HepG2 (cell line): ENCODE results near the gene DDX54. TPM values are rescaled to one million over a fixed set of nuclear protein-coding genes. Genes with fewer than 3 reads are reported as not detected.

Experiments used
- ATAC-seq: fragments of 200-7000 bp; cut with Tn5 transposase; 3 replicates; pipeline ENCODE4 v1.9.1; 2020; ENCODE audit warnings: mild to moderate bottlenecking, moderate library complexity
- BruUV-seq: library from RNA; stranded (reverse); fragments of 400-500 nt; replicated peaks from 2 replicates; lab custom pipeline; 2021; lab: Mats Ljungman, UMichigan
- CTCF ChIA-PET: fragments of 300-600 bp; formaldehyde crosslinking; extraction: SDS; loops from one replicate; lab custom pipeline; 2021; ENCODE audit warnings: low total read pairs, inconsistent platforms, low intra/inter-chr PET ratio; lab: Yijun Ruan, JAX
- POLR2A ChIA-PET: fragments of 350-600 bp; sonication (Branson Sonifier 250); formaldehyde crosslinking; loops from one replicate; lab custom pipeline; 2020; ENCODE audit warnings: antibody characterized with exemption, inconsistent platforms; lab: Yijun Ruan, JAX
- DNase-seq: peaks from one replicate; pipeline ENCODE4 v3.0.0-alpha.2; 2015; ENCODE audit warnings: low spot score
- FAIRE-seq: peaks from 3 replicates; lab custom pipeline; 2011; peaks lifted over from hg19 to GRCh38; lab: Jason Lieb, UNC
- H2AFZ ChIP-seq: one replicate; pipeline ENCODE4 v1.6.1; 2011; ENCODE audit warnings: low read length, inconsistent platforms
- H3K27ac ChIP-seq: fragments of 300-600 bp; 3 replicates; pipeline ENCODE4 v1.8.0; 2011; ENCODE audit warnings: mixed run types, mild to moderate bottlenecking, mixed read lengths, low read length, inconsistent platforms; ENCODE audit not compliant: insufficient read depth; ENCODE audit errors: extremely low read length
- H3K27me3 ChIP-seq, 2 experiments: fragments of 200-600 bp in 1 of 2; 2 replicates in 1 of 2; 3 replicates in 1 of 2; pipeline versions ENCODE4 v1.6.0 to v1.8.0; 2011; ENCODE audit warnings: low read length in 2 of 2, mild to moderate bottlenecking in 2 of 2, moderate library complexity in 2 of 2, inconsistent platforms in 1 of 2; ENCODE audit not compliant: insufficient read depth in 2 of 2, control insufficient read depth in 1 of 2
- H3K36me3 ChIP-seq, 2 experiments: fragments of 200-600 bp in 1 of 2; replicated peaks in 1 of 2; 2 replicates in 1 of 2; 3 replicates in 1 of 2; pipeline versions ENCODE4 v1.5.1 to v1.8.0; 2011; ENCODE audit warnings: low read length in 2 of 2, inconsistent platforms in 1 of 2; ENCODE audit not compliant: insufficient read depth in 2 of 2, control insufficient read depth in 1 of 2
- H3K4me1 ChIP-seq: 2 replicates; pipeline ENCODE4 v1.5.1; 2012; ENCODE audit warnings: low read length, inconsistent platforms; ENCODE audit not compliant: insufficient read depth
- H3K4me2 ChIP-seq: 2 replicates; pipeline ENCODE4 v1.6.0; 2011; ENCODE audit warnings: low read depth, low read length, inconsistent platforms
- H3K4me3 ChIP-seq, 3 experiments: fragments of 200-600 bp in 1 of 3; sonication (generic), shearing (Covaris generic) in 1 of 3; replicated peaks in 1 of 3; 2 replicates each; pipeline ENCODE4 v1.5.1; 2011 to 2016; ENCODE audit warnings: low read length in 3 of 3, inconsistent platforms in 2 of 3, low read depth in 2 of 3, mild to moderate bottlenecking in 2 of 3, control low read depth in 1 of 3, mixed read lengths in 1 of 3; ENCODE audit not compliant: insufficient read depth in 1 of 3
- H3K79me2 ChIP-seq: one replicate; pipeline ENCODE4 v1.6.1; 2011; ENCODE audit warnings: low read length, inconsistent platforms; ENCODE audit not compliant: insufficient read depth
- H3K9ac ChIP-seq: 2 replicates; pipeline ENCODE4 v1.6.0; 2011; ENCODE audit warnings: mild to moderate bottlenecking, low read depth, low read length, inconsistent platforms; ENCODE audit not compliant: insufficient read depth
- H3K9me3 ChIP-seq: 2 replicates; pipeline ENCODE4 v1.5.1; 2012; ENCODE audit warnings: mild to moderate bottlenecking, low read length
- H4K20me1 ChIP-seq: 2 replicates; pipeline ENCODE4 v1.6.0; 2011; ENCODE audit warnings: inconsistent platforms, mild to moderate bottlenecking, low read length, moderate library complexity; ENCODE audit not compliant: insufficient read depth
- E2F1 ChIP-seq: sonication (generic); formaldehyde crosslinking; IDR thresholded peaks from 2 replicates; pipeline ENCODE4 v1.5.0; 2020; ENCODE audit warnings: missing genetic modification reagents
- FOXP1 ChIP-seq, 2 experiments: fragments of 450-650 bp in 1 of 2; IDR thresholded peaks; 2 replicates each; pipeline ENCODE4 v1.6.1; 2017 to 2018; ENCODE audit warnings: antibody characterized with exemption in 1 of 2
- HIVEP1 ChIP-seq: sonication (generic); formaldehyde crosslinking; IDR thresholded peaks from 2 replicates; pipeline ENCODE4 v1.4.0; 2020; ENCODE audit warnings: mild to moderate bottlenecking, missing genetic modification reagents
- HNRNPLL ChIP-seq: fragments of 200-400 bp; formaldehyde crosslinking; IDR thresholded peaks from 2 replicates; pipeline ENCODE4 v1.6.1; 2017; ENCODE audit warnings: mild to moderate bottlenecking, low read depth, low read length; ENCODE audit not compliant: poor library complexity, severe bottlenecking
- MAF1 ChIP-seq: sonication (generic); formaldehyde crosslinking; IDR thresholded peaks from 2 replicates; pipeline ENCODE4 v1.5.0; 2020; ENCODE audit warnings: missing genetic modification reagents, borderline replicate concordance
- MAFF ChIP-seq: IDR thresholded peaks from 2 replicates; pipeline ENCODE4 v1.6.1; 2011; ENCODE audit warnings: low read depth, low read length, improper control_type of control experiment
- MAFG ChIP-seq: sonication (generic); formaldehyde crosslinking; IDR thresholded peaks from 2 replicates; pipeline ENCODE4 v1.5.1; 2020; ENCODE audit warnings: mild to moderate bottlenecking, missing genetic modification reagents
- MAFK ChIP-seq, 2 experiments: IDR thresholded peaks in 1 of 2; conservative IDR thresholded peaks in 1 of 2; 2 replicates each; pipeline ENCODE4 v1.6.1; 2011; ENCODE audit warnings: improper control_type of control experiment in 2 of 2, low read length in 2 of 2
- SETDB1 ChIP-seq: sonication (generic); formaldehyde crosslinking; IDR thresholded peaks from 2 replicates; pipeline ENCODE4 v1.5.1; 2020; ENCODE audit warnings: missing genetic modification reagents, mild to moderate bottlenecking, borderline replicate concordance
- SNAI1 ChIP-seq: sonication (generic); formaldehyde crosslinking; IDR thresholded peaks from 2 replicates; pipeline ENCODE4 v1.5.0; 2020; ENCODE audit warnings: mild to moderate bottlenecking, missing genetic modification reagents, borderline replicate concordance
- TMF1 ChIP-seq: sonication (generic); formaldehyde crosslinking; IDR thresholded peaks from 2 replicates; pipeline ENCODE4 v1.8.1; 2022; ENCODE audit warnings: low read depth, missing genetic modification reagents
- ZNF20 ChIP-seq: sonication (generic); formaldehyde crosslinking; IDR thresholded peaks from 2 replicates; pipeline ENCODE4 v1.4.0; 2020; ENCODE audit warnings: mild to moderate bottlenecking, moderate library complexity, missing genetic modification reagents
- ZNF549 ChIP-seq: sonication (generic); formaldehyde crosslinking; IDR thresholded peaks from 2 replicates; pipeline ENCODE4 v1.5.0; 2020; ENCODE audit warnings: missing genetic modification reagents
- ZNF597 ChIP-seq: sonication (generic); formaldehyde crosslinking; IDR thresholded peaks from 2 replicates; pipeline ENCODE4 v1.5.0; 2020; ENCODE audit warnings: missing genetic modification reagents
- ZNF766 ChIP-seq: sonication (generic); formaldehyde crosslinking; IDR thresholded peaks from 2 replicates; pipeline ENCODE4 v1.5.0; 2020; ENCODE audit warnings: missing genetic modification reagents, borderline replicate concordance
- ZNF800 ChIP-seq: sonication (generic); formaldehyde crosslinking; IDR thresholded peaks from 2 replicates; pipeline ENCODE4 v1.4.0; 2020; ENCODE audit warnings: missing genetic modification reagents
- WGBS: methylation state at CpG from one replicate; pipeline ENCODE4 v1.1.6; 2017; ENCODE audit warnings: low lambda C conversion rate; 5-methylcytosine and 5-hydroxymethylcytosine counted together
- in situ Hi-C: cut with HindIII; loops from 2 replicates; pipeline ENCODE4 v1.10.0; 2017; ENCODE audit warnings: low pct_unique_long_range_greater_than_20kb; ENCODE audit not compliant: extremely low pct_ligation_motif_present
- intact Hi-C: fragments of 100-400 bp; cut with micrococcal nuclease; formaldehyde crosslinking; loops from one replicate; pipeline ENCODE4 v1.10.0; 2022; ENCODE audit not compliant: unreplicated experiment
- polyA plus RNA-seq, 8 experiments: library from polyadenylated mRNA; depleted of rRNA in 3 of 8; stranded (reverse) in 7 of 8; unstranded in 1 of 8; fragments of >200 nt; fragmentation: Illumina TruSeq in 4 of 8; extraction: Trizol in 4 of 8; gene quantifications; 2 replicates each; pipeline versions ENCODE4 v1.2.1 to v1.2.3, GENCODE V29; 2011 to 2016; ENCODE audit warnings: low read depth in 4 of 8, missing spikeins in 1 of 8, mixed read lengths in 1 of 8; ENCODE audit not compliant: insufficient read depth in 1 of 8
- total RNA-seq, 5 experiments: library from RNA; depleted of rRNA; stranded (reverse); fragments of >200 nt; fragmentation: Illumina TruSeq; extraction: Trizol; gene quantifications; 2 replicates each; pipeline ENCODE4 v1.2.3, GENCODE V29; 2016; ENCODE audit warnings: low read depth in 1 of 5

Gene DDX54
- total and polyA plus RNA-seq, 2 of the 13 experiments (the other 11 are each of a cell fraction or from before 2014, with no cell fraction given): 59.7 to 61.1 TPM

GRCh38 chr12:113135178-113136127, 49.8 kb downstream of the DDX54 start, which contains the start of gene RASAL1 (continued):
- TF ChIP-seq SNAI1 (CRISPR knock-in tag): no peak
- TF ChIP-seq ZNF800 (CRISPR knock-in tag): peak; percentile 50; the same call in 1 of the 2 replicates
- TF ChIP-seq MAFG (CRISPR knock-in tag): no peak
- TF ChIP-seq HNRNPLL: peak; percentile 23
- no peak for TF ChIP-seq SETDB1 (CRISPR knock-in tag)
- TF ChIP-seq ZNF766 (CRISPR knock-in tag): no peak
- no peak for TF ChIP-seq HIVEP1
- no peak for TF ChIP-seq FOXP1 (IDR thresholded peaks at IDR 0.05)
- TF ChIP-seq FOXP1 (CRISPR knock-in tag; IDR thresholded peaks at IDR 0.05): no peak
- no peak for TF ChIP-seq MAF1 (CRISPR knock-in tag)

- ChIA-PET CTCF (no interaction called here), POLR2A (no interaction called here)
- no TSS peak for BruUV-seq
- Histone ChIP-seq H4K20me1 (no peaks in the 10 kb centered on the region), H3K9ac (no peak overlapping the region), H3K4me1 (no peaks in the 10 kb centered on the region), H2AFZ (no peak overlapping the region), H3K36me3 (no peaks in the 10 kb centered on the region), H3K27me3 (peaks cover 0 to 1% of the 10 kb centered on the region in 2 experiments; a peak in 1 of 5 replicates), H3K79me2 (no peaks in the 10 kb centered on the region), H3K27ac (no peak overlapping the region), H3K9me3 (no peaks in the 10 kb centered on the region), H3K4me2 (no peak overlapping the region), H3K4me3 (no peak overlapping the region)
- ATAC-seq (no peak), DNase-seq (no peak), FAIRE-seq (no peak)
- in situ Hi-C loops: no loop called here
- intact Hi-C loops: no loop called here
- WGBS: 37% methylated on average over 2 of the region's 6 CpGs
- TF ChIP-seq ZNF597 (no peak), MAFF (peak; percentile 93), MAFK (conservative IDR thresholded peaks at IDR 0.05 in 1 of 2, IDR thresholded peaks at IDR 0.05 in 1 of 2; ENCODE audit: low read length in 2 of 2) (peak; percentile 95), ZNF20 (CRISPR knock-in tag) (no peak), TMF1 (CRISPR knock-in tag) (no peak), ZNF549 (CRISPR knock-in tag) (no peak), E2F1 (CRISPR knock-in tag) (no peak)
These were observed 50.7 kb downstream of the DDX54 start for GRCh38 chr12:113134521-113134951.
